Tibial nerve (tissue), 4 donors: ENCODE data around the gene DNAAF3. TPM values are rescaled to one million over a fixed set of nuclear protein-coding genes. Genes with fewer than 3 reads are reported as not detected.

Source experiments
- DNase-seq, 2 donors: peaks; one replicate each; pipeline ENCODE4 v3.0.0-alpha.2; 2019; ENCODE audit warnings: low spot score in 2 of 2
- H3K27ac ChIP-seq, 4 donors: fragments of 200-600 bp; sonication (generic) in 3 of 4; one replicate each; pipeline ENCODE4 v1.5.1; 2017 to 2019; ENCODE audit warnings: mild to moderate bottlenecking in 1 of 4
- H3K27me3 ChIP-seq, 2 donors: fragments of 200-600 bp; sonication (generic) in 1 of 2; one replicate each; pipeline versions ENCODE4 v1.5.1 to v1.6.0; 2017 to 2019
- H3K36me3 ChIP-seq, 3 donors: fragments of 200-600 bp; sonication (generic); one replicate each; pipeline ENCODE4 v1.5.1; 2018 to 2019
- H3K4me1 ChIP-seq, 4 donors: fragments of 200-600 bp; sonication (generic) in 3 of 4; one replicate each; pipeline ENCODE4 v1.5.1; 2017 to 2019
- H3K4me3 ChIP-seq, 4 donors: fragments of 200-600 bp; sonication (generic) in 3 of 4; one replicate each; pipeline ENCODE4 v1.5.1; 2017 to 2019; ENCODE audit warnings: mild to moderate bottlenecking in 1 of 4, moderate library complexity in 1 of 4
- H3K9me3 ChIP-seq, 4 donors: fragments of 200-600 bp; sonication (generic) in 3 of 4; one replicate each; pipeline ENCODE4 v1.5.1; 2017 to 2019
- CTCF ChIP-seq, 5 experiments: fragments of 200-600 bp in 3 of 5; fragments of 450-650 bp in 2 of 5; sonication (generic) in 3 of 5; IDR thresholded peaks; one replicate each; pipeline ENCODE4 v1.5.1; 2016 to 2019; ENCODE audit warnings: antibody characterized with exemption in 5 of 5, mild to moderate bottlenecking in 3 of 5, moderate library complexity in 2 of 5
- EP300 ChIP-seq, 2 donors: sonication (generic); formaldehyde crosslinking; IDR thresholded peaks; one replicate each; pipeline ENCODE4 v1.6.1; 2017; ENCODE audit warnings: antibody characterized with exemption in 2 of 2, mild to moderate bottlenecking in 1 of 2
- POLR2A ChIP-seq, 2 donors: fragments of 450-650 bp; IDR thresholded peaks; one replicate each; pipeline ENCODE4 v1.6.1; 2017; ENCODE audit warnings: antibody characterized with exemption in 2 of 2, mild to moderate bottlenecking in 2 of 2, moderate library complexity in 2 of 2
- WGBS, 2 donors: methylation state at CpG; one replicate each; pipeline ENCODE4 v1.1.5; 2018; 5-methylcytosine and 5-hydroxymethylcytosine counted together
- total RNA-seq, 4 donors: library from RNA; depleted of rRNA; stranded (reverse); fragments of >200 nt; gene quantifications; one replicate each; pipeline ENCODE4 v1.1.0, GENCODE V29; 2016

DNAAF3 gene
- total RNA-seq, 4 donors from 2014 or later, result 1.2 to 2.7 TPM; not detected in 2

- H3K4me3 ChIP-seq, result peak overlapping the region in 3 of 4 donors; percentile 28 to 45 (median 39)
- DNase-seq, result no peak
- H3K4me1 ChIP-seq, result peaks cover 0 to 17% (median 2%) of the 10 kb centered on the region in 4 donors
- H3K9me3 ChIP-seq, result no peaks in the 10 kb centered on the region
- no peak overlapping the region for H3K27ac ChIP-seq
- no peaks in the 10 kb centered on the region for H3K36me3 ChIP-seq
- WGBS, 2 donors, result 1 to 2% methylated on average over 30 to 33 of the region's 34 CpGs
- H3K27me3 ChIP-seq, result peaks cover 0 to 99% of the 10 kb centered on the region in 2 donors
- TF ChIP-seq EP300 (IDR thresholded peaks at IDR 0.05), result no peak
- no peak for TF ChIP-seq CTCF (IDR thresholded peaks at IDR 0.05)
- no peak for TF ChIP-seq POLR2A (IDR thresholded peaks at IDR 0.05)
Measured at GRCh38 chr19:55165952-55166529, 372 bp downstream of the DNAAF3 start.

- Histone ChIP-seq H3K4me3 (no peak overlapping the region), H3K4me1 (peaks cover 0 to 32% (median 2%) of the 10 kb centered on the region in 4 donors), H3K36me3 (no peaks in the 10 kb centered on the region), H3K9me3 (no peaks in the 10 kb centered on the region), H3K27me3 (peaks cover 0 to 99% of the 10 kb centered on the region in 2 donors), H3K27ac (no peak overlapping the region)
- TF ChIP-seq POLR2A (IDR thresholded peaks at IDR 0.05), result no peak
- TF ChIP-seq CTCF (IDR thresholded peaks at IDR 0.05), result no peak
- no peak for TF ChIP-seq EP300 (IDR thresholded peaks at IDR 0.05)
- WGBS, 2 donors, result 29 to 31% methylated on average over 47 to 61 of the region's 61 CpGs
- DNase-seq, result no peak
Measured at GRCh38 chr19:55161571-55162322, 4.7 kb downstream of the DNAAF3 start.

GRCh38 chr19:55160986-55161365, 5.4 kb downstream of the DNAAF3 start:
- WGBS, 2 donors, result 17 to 22% methylated on average over 15 to 18 of the region's 32 CpGs
- no peaks in the 10 kb centered on the region for H3K36me3 ChIP-seq

GRCh38 chr19:55160128-55160985, 6.1 kb downstream of the DNAAF3 start:
- Histone ChIP-seq H3K4me1 (peaks cover 0 to 33% (median 0%) of the 10 kb centered on the region in 4 donors), H3K36me3 (no peaks in the 10 kb centered on the region), H3K9me3 (no peaks in the 10 kb centered on the region), H3K27me3 (peaks cover 0 to 99% of the 10 kb centered on the region in 2 donors), H3K27ac (no peak overlapping the region), H3K4me3 (no peak overlapping the region)
- peak; percentile 58 to 62 (median 59) for TF ChIP-seq CTCF (IDR thresholded peaks at IDR 0.05)
- no peak for TF ChIP-seq POLR2A (IDR thresholded peaks at IDR 0.05)
- peak; percentile 45 to 68 for DNase-seq
- 3 to 7% methylated on average over 24 to 33 of the region's 33 CpGs for WGBS, 2 donors

More at GRCh38 chr19:55160986-55161365, 5.4 kb downstream of the DNAAF3 start:
- Histone ChIP-seq H3K9me3 (no peaks in the 10 kb centered on the region), H3K4me1 (peaks cover 0 to 32% (median 0%) of the 10 kb centered on the region in 4 donors), H3K27ac (no peak overlapping the region), H3K4me3 (no peak overlapping the region), H3K27me3 (peaks cover 0 to 99% of the 10 kb centered on the region in 2 donors)
- no peak for TF ChIP-seq CTCF (IDR thresholded peaks at IDR 0.05)
- no peak for TF ChIP-seq POLR2A (IDR thresholded peaks at IDR 0.05)
- TF ChIP-seq EP300 (IDR thresholded peaks at IDR 0.05), result no peak
- DNase-seq, result no peak
